ENCODE data around the gene USP3. TPM values are rescaled to one million over a fixed set of nuclear protein-coding genes. Genes with fewer than 3 reads are reported as not detected.

The USP3 gene
- total and polyA plus RNA-seq, 2 donors (not counting 1 experiment from before 2014, with no cell fraction given) = 43.4 to 152 TPM

- DNase-seq (no peak), ATAC-seq (ENCODE audit: low read depth) (no peak)
- no peak overlapping the region for H3K9ac ChIP-seq (ENCODE audit: low read length)
- H2AFZ ChIP-seq (ENCODE audit: insufficient read depth, low read depth, low read length, poor library complexity, severe bottlenecking) = no peak overlapping the region
- ChIA-PET CTCF (no interaction called here), POLR2A (no interaction called here)
- H3K27ac ChIP-seq (ENCODE audit: low read length in 2 of 2) = no peak overlapping the region
- H3K27me3 ChIP-seq (replicated peaks in 1 of 4; ENCODE audit: control extremely low read depth in 1 of 4, control insufficient read depth in 3 of 4, insufficient read depth in 4 of 4, low read length in 3 of 4) = no peaks in the 10 kb centered on the region
- no peaks in the 10 kb centered on the region for H3K4me1 Mint-ChIP-seq
- H3K36me3 ChIP-seq (replicated peaks in 1 of 2; ENCODE audit: control extremely low read depth in 1 of 2, control insufficient read depth in 1 of 2, extremely low read depth in 1 of 2, insufficient read depth in 2 of 2, low read length in 1 of 2) = peaks cover 15 to 80% of the 10 kb centered on the region in 2 experiments
- H3K4me2 ChIP-seq (replicated peaks; ENCODE audit: low read depth, low read length, poor library complexity, severe bottlenecking) = no peak overlapping the region
- H3K4me3 Mint-ChIP-seq = no peak overlapping the region
- no CpG with 5 or more reads among the region's 1 CpG for WGBS (ENCODE audit: insufficient coverage)
- no peak overlapping the region for H3K4me3 ChIP-seq (ENCODE audit: control extremely low read depth in 1 of 5, extremely low read depth in 1 of 5, insufficient read depth in 1 of 5, low read depth in 2 of 5, low read length in 4 of 5)
- H3K27me3 Mint-ChIP-seq = no peaks in the 10 kb centered on the region
- H3K27ac Mint-ChIP-seq = no peak overlapping the region
- TF ChIP-seq CTCF (IDR thresholded peaks at IDR 0.05) = no peak
- TF ChIP-seq EZH2 (IDR thresholded peaks at IDR 0.05; ENCODE audit: borderline replicate concordance, insufficient read depth, low read depth, low read length, poor library complexity, severe bottlenecking) = no peak
- H3K79me2 ChIP-seq (ENCODE audit: control insufficient read depth, insufficient read depth, low read length) = no peaks in the 10 kb centered on the region
- no peaks in the 10 kb centered on the region for H3K9me3 ChIP-seq (ENCODE audit: control extremely low read depth in 1 of 3, control insufficient read depth in 2 of 3, insufficient read depth in 1 of 3, low read length in 2 of 3)
- H4K20me1 ChIP-seq (ENCODE audit: control insufficient read depth, insufficient read depth, low read length, poor library complexity, severe bottlenecking) = no peaks in the 10 kb centered on the region
- H3K9me3 Mint-ChIP-seq (ENCODE audit: insufficient read depth) = no peaks in the 10 kb centered on the region
- H3K4me1 ChIP-seq (ENCODE audit: control insufficient read depth in 2 of 2, insufficient read depth in 2 of 2, low read length in 2 of 2) = peaks cover 0 to 3% of the 10 kb centered on the region in 2 donors
- intact Hi-C loops (cut with micrococcal nuclease) = no loop called here
Measured at GRCh38 chr15:63634154-63634553, 129.8 kb downstream of the USP3 start.

- Histone ChIP-seq H3K27me3 (replicated peaks in 1 of 4; ENCODE audit: control extremely low read depth in 1 of 4, control insufficient read depth in 3 of 4, insufficient read depth in 4 of 4, low read length in 3 of 4) (no peaks in the 10 kb centered on the region), H4K20me1 (ENCODE audit: control insufficient read depth, insufficient read depth, low read length, poor library complexity, severe bottlenecking) (no peaks in the 10 kb centered on the region), H3K79me2 (ENCODE audit: control insufficient read depth, insufficient read depth, low read length) (no peaks in the 10 kb centered on the region), H3K4me1 (ENCODE audit: control insufficient read depth in 2 of 2, insufficient read depth in 2 of 2, low read length in 2 of 2) (peaks cover 0 to 3% of the 10 kb centered on the region in 2 donors), H3K4me3 (ENCODE audit: control extremely low read depth in 1 of 5, extremely low read depth in 1 of 5, insufficient read depth in 1 of 5, low read depth in 2 of 5, low read length in 4 of 5) (no peak overlapping the region), H3K4me2 (replicated peaks; ENCODE audit: low read depth, low read length, poor library complexity, severe bottlenecking) (no peak overlapping the region), H3K36me3 (replicated peaks in 1 of 2; ENCODE audit: control extremely low read depth in 1 of 2, control insufficient read depth in 1 of 2, extremely low read depth in 1 of 2, insufficient read depth in 2 of 2, low read length in 1 of 2) (peaks cover 24 to 81% of the 10 kb centered on the region in 2 experiments), H2AFZ (ENCODE audit: insufficient read depth, low read depth, low read length, poor library complexity, severe bottlenecking) (no peak overlapping the region), H3K9ac (ENCODE audit: low read length) (no peak overlapping the region), H3K27ac (ENCODE audit: low read length in 2 of 2) (no peak overlapping the region), H3K9me3 (ENCODE audit: control extremely low read depth in 1 of 3, control insufficient read depth in 2 of 3, insufficient read depth in 1 of 3, low read length in 2 of 3) (no peaks in the 10 kb centered on the region)
- no peak for DNase-seq
- Mint-ChIP-seq H3K4me3 (no peak overlapping the region), H3K27me3 (no peaks in the 10 kb centered on the region), H3K27ac (no peak overlapping the region), H3K9me3 (ENCODE audit: insufficient read depth) (no peaks in the 10 kb centered on the region), H3K4me1 (no peaks in the 10 kb centered on the region)
- POLR2A ChIA-PET = no interaction called here
- WGBS (ENCODE audit: insufficient coverage) = 98% methylated on average over 5 of the region's 9 CpGs
- CTCF ChIA-PET = no interaction called here
- ATAC-seq (ENCODE audit: low read depth) = no peak
- TF ChIP-seq CTCF (IDR thresholded peaks at IDR 0.05) (no peak), EZH2 (IDR thresholded peaks at IDR 0.05; ENCODE audit: borderline replicate concordance, insufficient read depth, low read depth, low read length, poor library complexity, severe bottlenecking) (no peak)
- intact Hi-C loops (cut with micrococcal nuclease) = no loop called here
Measured at GRCh38 chr15:63636518-63637061, 132.2 kb downstream of the USP3 start.

Data from B cell (primary cell).